Smooth muscle cell (in vitro differentiated cells): ENCODE results near the gene MEGF8. TPM values are rescaled to one million over a fixed set of nuclear protein-coding genes. Genes with fewer than 3 reads are reported as not detected.

ENCODE experiments used
- DNase-seq: peaks from one replicate; lab custom pipeline; 2025; ENCODE audit not compliant: unreplicated experiment; lab: John Stamatoyannopoulos, UW
- H2AFZ ChIP-seq: fragments of 200-600 bp; sonication (generic); 2 replicates; pipeline ENCODE4 v1.6.0; 2016; ENCODE audit warnings: antibody characterized with exemption, low read depth, mild to moderate bottlenecking
- H3F3A ChIP-seq: fragments of 200-600 bp; sonication (generic); 2 replicates; pipeline ENCODE4 v1.6.0; 2017; ENCODE audit warnings: antibody characterized with exemption, low read depth
- H3K27ac ChIP-seq: fragments of 200-600 bp; sonication (generic); 2 replicates; pipeline ENCODE4 v1.5.1; 2016; ENCODE audit warnings: low read depth, mild to moderate bottlenecking
- H3K27me3 ChIP-seq: fragments of 200-600 bp; sonication (generic); 2 replicates; pipeline ENCODE4 v1.6.1; 2016; ENCODE audit warnings: low read depth, mild to moderate bottlenecking
- H3K36me3 ChIP-seq: fragments of 200-600 bp; sonication (generic); 2 replicates; pipeline ENCODE4 v1.5.1; 2016; ENCODE audit warnings: low read depth
- H3K4me1 ChIP-seq: fragments of 200-600 bp; sonication (generic); 2 replicates; pipeline ENCODE4 v1.5.1; 2016; ENCODE audit warnings: low read depth
- H3K4me2 ChIP-seq: fragments of 200-600 bp; sonication (generic); 2 replicates; pipeline ENCODE4 v1.6.0; 2016; ENCODE audit warnings: mild to moderate bottlenecking
- H3K4me3 ChIP-seq: fragments of 200-600 bp; sonication (generic); 2 replicates; pipeline ENCODE4 v1.5.1; 2016; ENCODE audit warnings: mild to moderate bottlenecking
- H3K79me2 ChIP-seq: fragments of 200-600 bp; sonication (generic); 2 replicates; pipeline ENCODE4 v1.6.0; 2016; ENCODE audit warnings: low read depth, mild to moderate bottlenecking
- H3K9ac ChIP-seq: fragments of 200-600 bp; sonication (generic); 2 replicates; pipeline ENCODE4 v1.6.0; 2016; ENCODE audit warnings: low read depth
- H3K9me3 ChIP-seq: fragments of 200-600 bp; sonication (generic); replicated peaks from 2 replicates; pipeline ENCODE4 v1.5.1; 2016; ENCODE audit warnings: low read depth
- H4K20me1 ChIP-seq: fragments of 200-600 bp; sonication (generic); 2 replicates; pipeline ENCODE4 v1.6.0; 2016; ENCODE audit warnings: low read depth
- WGBS: methylation state at CpG from one replicate; pipeline ENCODE4 v1.1.7; 2016; ENCODE audit warnings: low lambda C conversion rate; 5-methylcytosine and 5-hydroxymethylcytosine counted together
- polyA plus RNA-seq: library from polyadenylated mRNA; unstranded; fragments of >200 nt; fragmentation: Nextera tagmentation; extraction: Ambion mirVana; gene quantifications from 2 replicates; pipeline ENCODE4 v1.2.1, GENCODE V29; 2016
- total RNA-seq: library from RNA; depleted of rRNA; stranded (reverse); fragments of >200 nt; gene quantifications from 2 replicates; pipeline ENCODE4 v1.2.3, GENCODE V29; 2014
- TF ChIP-seq, protein P1 (sequence below): fragments of 200-600 bp; sonication (generic); IDR thresholded peaks from 2 replicates; pipeline ENCODE4 v1.5.1; 2017; ENCODE audit warnings: borderline replicate concordance, mild to moderate bottlenecking, antibody characterized with exemption; ENCODE audit not compliant: insufficient read depth, poor library complexity, severe bottlenecking

Gene MEGF8
- total and polyA plus RNA-seq, 2 experiments from 2014 or later, result 8.2 to 16.4 TPM

DNA sequence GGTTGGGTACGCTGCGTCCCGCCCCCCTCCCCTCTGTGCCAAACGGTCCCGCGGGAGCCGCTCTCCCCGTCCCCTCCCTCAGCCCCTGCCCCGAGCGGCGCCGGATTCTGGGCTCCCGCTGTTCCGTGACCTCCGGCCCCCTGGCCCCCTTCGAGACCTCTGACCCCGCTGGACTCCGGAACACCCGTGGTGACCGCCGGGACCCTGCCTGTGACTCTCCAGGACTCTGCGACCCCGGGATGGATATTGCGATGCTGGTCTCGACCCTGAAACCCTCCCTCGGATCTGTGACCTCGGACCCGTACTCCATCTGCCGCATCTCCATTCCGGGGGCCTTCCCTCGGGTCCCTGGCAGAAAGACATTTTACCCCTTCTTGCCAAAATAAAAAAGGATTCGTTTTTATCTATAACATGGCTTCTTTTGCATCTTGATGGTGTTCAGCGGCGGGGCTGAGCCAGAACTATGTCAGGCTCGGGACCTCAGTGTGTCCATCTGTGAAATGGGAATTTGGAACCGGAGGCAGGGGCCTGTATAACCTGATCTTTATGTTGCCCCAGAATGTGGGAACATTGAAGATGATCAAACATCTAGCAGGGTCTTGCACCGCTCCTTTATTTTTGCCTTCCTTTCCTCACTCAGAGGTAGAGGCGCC is 654 bp upstream of the MEGF8 start:
- H3K27me3 ChIP-seq, result peaks cover 47% of the 10 kb centered on the region
- no peaks in the 10 kb centered on the region for H3K9me3 ChIP-seq
- H3K9ac ChIP-seq, result no peak overlapping the region
- peaks cover 9% of the 10 kb centered on the region for H3K4me1 ChIP-seq
- H2AFZ ChIP-seq, result peak overlapping the region; percentile 49
- peaks cover 36% of the 10 kb centered on the region for H3K79me2 ChIP-seq
- peak overlapping the region; percentile 77 for H3K4me2 ChIP-seq
- DNase-seq, result no peak
- TF ChIP-seq, protein P1, sequence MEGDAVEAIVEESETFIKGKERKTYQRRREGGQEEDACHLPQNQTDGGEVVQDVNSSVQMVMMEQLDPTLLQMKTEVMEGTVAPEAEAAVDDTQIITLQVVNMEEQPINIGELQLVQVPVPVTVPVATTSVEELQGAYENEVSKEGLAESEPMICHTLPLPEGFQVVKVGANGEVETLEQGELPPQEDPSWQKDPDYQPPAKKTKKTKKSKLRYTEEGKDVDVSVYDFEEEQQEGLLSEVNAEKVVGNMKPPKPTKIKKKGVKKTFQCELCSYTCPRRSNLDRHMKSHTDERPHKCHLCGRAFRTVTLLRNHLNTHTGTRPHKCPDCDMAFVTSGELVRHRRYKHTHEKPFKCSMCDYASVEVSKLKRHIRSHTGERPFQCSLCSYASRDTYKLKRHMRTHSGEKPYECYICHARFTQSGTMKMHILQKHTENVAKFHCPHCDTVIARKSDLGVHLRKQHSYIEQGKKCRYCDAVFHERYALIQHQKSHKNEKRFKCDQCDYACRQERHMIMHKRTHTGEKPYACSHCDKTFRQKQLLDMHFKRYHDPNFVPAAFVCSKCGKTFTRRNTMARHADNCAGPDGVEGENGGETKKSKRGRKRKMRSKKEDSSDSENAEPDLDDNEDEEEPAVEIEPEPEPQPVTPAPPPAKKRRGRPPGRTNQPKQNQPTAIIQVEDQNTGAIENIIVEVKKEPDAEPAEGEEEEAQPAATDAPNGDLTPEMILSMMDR, result no peak
- 5% methylated on average over 27 of the region's 38 CpGs for WGBS
- H3F3A ChIP-seq, result no peaks in the 10 kb centered on the region
- no peak overlapping the region for H3K27ac ChIP-seq
- H3K4me3 ChIP-seq, result peak overlapping the region; percentile 31
- no peaks in the 10 kb centered on the region for H3K36me3 ChIP-seq
- H4K20me1 ChIP-seq, result peaks cover 23% of the 10 kb centered on the region

DNA sequence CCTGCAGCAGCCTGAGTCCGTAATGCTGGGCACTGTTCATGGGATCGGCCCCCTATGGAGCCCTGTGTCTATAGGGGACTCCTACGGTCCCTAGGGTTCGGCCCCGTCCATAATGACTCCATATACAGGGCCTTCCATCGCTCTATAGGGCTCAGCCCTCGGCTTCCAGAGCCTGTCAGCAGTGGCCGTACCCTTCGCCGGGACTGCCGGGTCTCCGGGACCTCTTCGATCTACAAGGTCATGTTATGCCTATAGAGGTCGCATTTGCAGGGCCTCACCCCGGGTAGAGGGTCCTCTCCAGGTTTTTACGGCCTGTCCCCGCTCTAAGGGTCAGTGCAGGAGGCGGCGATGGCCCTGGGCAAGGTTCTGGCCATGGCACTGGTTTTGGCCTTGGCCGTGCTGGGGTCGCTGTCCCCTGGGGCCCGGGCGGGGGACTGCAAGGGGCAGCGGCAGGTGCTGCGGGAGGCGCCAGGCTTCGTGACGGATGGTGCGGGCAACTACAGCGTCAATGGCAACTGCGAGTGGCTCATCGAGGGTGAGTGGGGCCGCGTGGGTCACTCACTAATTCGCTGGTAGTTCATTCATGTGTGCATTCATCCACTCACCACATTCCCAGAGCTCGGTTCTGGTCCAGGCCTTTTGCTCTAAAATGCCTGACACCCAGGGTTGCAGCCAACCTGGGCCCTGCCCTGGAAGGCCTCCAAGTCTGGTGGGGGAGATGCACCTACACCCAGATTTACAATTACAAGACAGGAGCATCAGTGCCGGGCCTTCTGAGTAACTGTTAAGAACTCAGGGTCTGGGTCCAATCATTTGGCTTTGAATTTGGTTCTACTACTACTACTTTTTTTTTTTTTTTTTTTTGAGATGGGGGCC is 699 bp downstream of the MEGF8 start:
- DNase-seq, result no peak
- H2AFZ ChIP-seq, result peak overlapping the region; percentile 97
- H4K20me1 ChIP-seq, result peaks cover 36% of the 10 kb centered on the region
- TF ChIP-seq, protein P1, result peak; percentile 2
- H3K4me1 ChIP-seq, result peaks cover 9% of the 10 kb centered on the region
- H3K4me3 ChIP-seq, result peak overlapping the region; percentile 98
- peak overlapping the region; percentile 98 for H3K4me2 ChIP-seq
- peaks cover 38% of the 10 kb centered on the region for H3K27me3 ChIP-seq
- H3F3A ChIP-seq, result no peaks in the 10 kb centered on the region
- H3K27ac ChIP-seq, result no peak overlapping the region
- WGBS, result 12% methylated on average over 37 of the region's 37 CpGs
- peaks cover 45% of the 10 kb centered on the region for H3K79me2 ChIP-seq
- H3K36me3 ChIP-seq, result no peaks in the 10 kb centered on the region
- H3K9ac ChIP-seq, result peak overlapping the region; percentile 87
- H3K9me3 ChIP-seq, result no peaks in the 10 kb centered on the region

DNA sequence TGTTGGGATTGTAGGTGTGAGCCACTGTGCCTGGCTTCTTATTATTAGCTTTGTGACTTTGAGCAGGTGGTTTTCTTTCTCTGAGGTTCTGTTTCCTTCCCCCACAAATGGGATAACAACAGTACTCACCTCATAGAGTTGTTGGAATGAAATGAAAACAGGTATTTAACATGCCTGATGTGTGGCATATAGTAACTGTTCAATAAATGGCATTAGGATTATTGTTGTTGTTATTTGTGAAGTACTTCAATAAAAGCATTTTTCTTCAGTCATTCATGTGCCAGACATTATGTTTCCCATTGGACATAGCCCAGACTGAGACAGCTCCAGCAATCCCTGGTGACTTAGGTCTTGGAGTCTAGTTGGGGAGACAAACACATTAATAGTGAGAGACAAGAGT is 1.5 kb downstream of the MEGF8 start:
- H3K36me3 ChIP-seq, result no peaks in the 10 kb centered on the region
- no peaks in the 10 kb centered on the region for H3F3A ChIP-seq
- H3K4me2 ChIP-seq, result peak overlapping the region; percentile 98
- no peak overlapping the region for H3K9ac ChIP-seq
- H3K27ac ChIP-seq, result no peak overlapping the region
- no peak for DNase-seq
- peaks cover 39% of the 10 kb centered on the region for H4K20me1 ChIP-seq
- peaks cover 9% of the 10 kb centered on the region for H3K4me1 ChIP-seq
- H3K4me3 ChIP-seq, result no peak overlapping the region
- H3K9me3 ChIP-seq, result no peaks in the 10 kb centered on the region
- TF ChIP-seq, protein P1, result no peak
- H3K79me2 ChIP-seq, result peaks cover 46% of the 10 kb centered on the region
- H2AFZ ChIP-seq, result no peak overlapping the region
- H3K27me3 ChIP-seq, result peaks cover 31% of the 10 kb centered on the region
